ENCODE data around the gene CSMD2.

CSMD2 gene

DNA sequence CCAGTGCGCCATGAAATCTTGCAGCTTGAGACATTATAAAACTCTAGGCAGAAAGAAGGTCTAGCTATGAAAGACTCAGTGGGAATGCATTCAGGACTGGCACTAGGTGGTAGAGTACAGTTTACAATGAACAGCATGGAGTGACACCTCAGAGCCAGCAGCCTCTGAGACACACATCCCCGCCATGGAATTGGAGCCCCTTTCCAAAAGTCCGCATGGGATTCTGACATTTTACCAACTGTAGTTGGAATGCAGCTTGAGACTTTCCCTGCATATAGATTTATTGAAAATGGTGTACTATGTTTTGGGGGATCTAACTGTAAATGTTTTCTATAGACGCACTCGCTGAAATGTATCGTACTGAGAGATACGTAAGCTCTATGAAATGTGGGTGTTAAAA, 576.3 kb downstream of the CSMD2 start:
- TF ChIP-seq, protein P1, sequence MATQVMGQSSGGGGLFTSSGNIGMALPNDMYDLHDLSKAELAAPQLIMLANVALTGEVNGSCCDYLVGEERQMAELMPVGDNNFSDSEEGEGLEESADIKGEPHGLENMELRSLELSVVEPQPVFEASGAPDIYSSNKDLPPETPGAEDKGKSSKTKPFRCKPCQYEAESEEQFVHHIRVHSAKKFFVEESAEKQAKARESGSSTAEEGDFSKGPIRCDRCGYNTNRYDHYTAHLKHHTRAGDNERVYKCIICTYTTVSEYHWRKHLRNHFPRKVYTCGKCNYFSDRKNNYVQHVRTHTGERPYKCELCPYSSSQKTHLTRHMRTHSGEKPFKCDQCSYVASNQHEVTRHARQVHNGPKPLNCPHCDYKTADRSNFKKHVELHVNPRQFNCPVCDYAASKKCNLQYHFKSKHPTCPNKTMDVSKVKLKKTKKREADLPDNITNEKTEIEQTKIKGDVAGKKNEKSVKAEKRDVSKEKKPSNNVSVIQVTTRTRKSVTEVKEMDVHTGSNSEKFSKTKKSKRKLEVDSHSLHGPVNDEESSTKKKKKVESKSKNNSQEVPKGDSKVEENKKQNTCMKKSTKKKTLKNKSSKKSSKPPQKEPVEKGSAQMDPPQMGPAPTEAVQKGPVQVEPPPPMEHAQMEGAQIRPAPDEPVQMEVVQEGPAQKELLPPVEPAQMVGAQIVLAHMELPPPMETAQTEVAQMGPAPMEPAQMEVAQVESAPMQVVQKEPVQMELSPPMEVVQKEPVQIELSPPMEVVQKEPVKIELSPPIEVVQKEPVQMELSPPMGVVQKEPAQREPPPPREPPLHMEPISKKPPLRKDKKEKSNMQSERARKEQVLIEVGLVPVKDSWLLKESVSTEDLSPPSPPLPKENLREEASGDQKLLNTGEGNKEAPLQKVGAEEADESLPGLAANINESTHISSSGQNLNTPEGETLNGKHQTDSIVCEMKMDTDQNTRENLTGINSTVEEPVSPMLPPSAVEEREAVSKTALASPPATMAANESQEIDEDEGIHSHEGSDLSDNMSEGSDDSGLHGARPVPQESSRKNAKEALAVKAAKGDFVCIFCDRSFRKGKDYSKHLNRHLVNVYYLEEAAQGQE (IDR thresholded peaks at IDR 0.05; ENCODE audit: insufficient read depth in 1 of 2, low read depth in 2 of 2, low read length in 2 of 2): no peak
- TF ChIP-seq TAF1 (IDR thresholded peaks at IDR 0.05; ENCODE audit: borderline replicate concordance, insufficient read depth, low read length) (no peak), FOXP2 (optimal IDR thresholded peaks at IDR 0.05; ENCODE audit: borderline replicate concordance, extremely low read depth, extremely low read length, insufficient read depth) (no peak), SIN3A (IDR thresholded peaks at IDR 0.05; ENCODE audit: borderline replicate concordance, insufficient read depth, low read length) (no peak), POLR2AphosphoS5 (IDR thresholded peaks at IDR 0.05; ENCODE audit: low read depth, low read length) (no peak)

DNA sequence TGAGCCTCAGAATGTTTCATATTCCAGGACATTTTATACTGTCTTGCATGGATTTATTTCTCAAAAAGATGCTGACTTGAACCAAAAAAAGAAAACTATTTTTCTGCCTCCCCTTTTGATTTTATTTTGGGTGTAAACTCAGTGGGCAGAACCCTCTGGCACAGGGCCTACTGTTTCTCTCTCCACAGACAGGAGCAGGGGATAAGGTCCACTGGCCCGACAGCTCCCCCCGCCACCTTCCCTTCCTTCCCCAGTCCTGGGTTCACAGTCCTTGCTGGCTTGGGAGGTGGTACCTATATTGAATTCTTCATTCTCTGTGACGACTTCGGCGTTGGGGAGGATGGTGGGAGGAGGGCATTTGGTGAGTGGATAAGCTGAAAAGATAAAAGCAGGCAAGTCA, 578.2 kb downstream of the CSMD2 start:
- TF ChIP-seq TAF1 (IDR thresholded peaks at IDR 0.05; ENCODE audit: borderline replicate concordance, insufficient read depth, low read length) (no peak), FOXP2 (optimal IDR thresholded peaks at IDR 0.05; ENCODE audit: borderline replicate concordance, extremely low read depth, extremely low read length, insufficient read depth) (no peak), SIN3A (IDR thresholded peaks at IDR 0.05; ENCODE audit: borderline replicate concordance, insufficient read depth, low read length) (no peak)

DNA sequence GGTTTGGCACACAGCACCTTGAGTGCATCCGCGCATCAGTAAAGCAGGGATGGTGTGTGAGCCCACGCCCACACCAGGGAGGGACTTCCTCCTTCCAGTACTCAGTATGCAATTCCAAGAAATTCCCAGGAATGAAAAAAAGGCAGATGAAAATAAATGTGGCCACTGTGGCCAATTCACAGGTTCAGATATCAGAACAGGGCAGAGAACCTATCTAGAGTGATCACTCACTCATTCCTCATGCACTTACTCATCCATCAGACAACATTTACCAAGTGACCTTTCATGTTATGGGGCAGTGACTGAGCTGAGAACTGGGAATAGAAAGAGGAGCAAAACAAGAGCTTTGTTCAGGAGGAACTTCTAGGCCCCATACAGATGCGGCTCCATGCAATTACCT, 578.9 kb downstream of the CSMD2 start:
- TF ChIP-seq SIN3A (IDR thresholded peaks at IDR 0.05; ENCODE audit: borderline replicate concordance, insufficient read depth, low read length): no peak

DNA sequence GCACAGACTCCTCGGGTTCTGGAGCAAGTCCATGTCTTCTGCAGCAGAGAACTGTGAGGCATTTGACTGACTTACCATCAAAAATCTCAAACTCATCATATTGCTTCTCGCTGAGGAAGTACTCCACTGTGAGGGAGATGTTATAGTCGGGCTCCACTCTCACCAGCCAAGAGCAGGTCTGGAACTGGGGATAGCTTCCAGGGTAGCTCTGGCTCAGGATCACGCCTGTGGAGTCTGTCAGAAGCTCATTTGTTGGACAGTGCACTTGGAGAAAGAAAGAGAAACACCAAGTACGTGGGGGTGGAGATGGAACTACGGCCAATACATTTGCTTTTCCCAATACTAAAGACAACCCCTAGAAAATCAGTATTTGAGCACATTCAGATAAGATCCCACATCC, 581.5 kb downstream of the CSMD2 start:
- no peak for TF ChIP-seq SIN3A (IDR thresholded peaks at IDR 0.05; ENCODE audit: borderline replicate concordance, insufficient read depth, low read length)

DNA sequence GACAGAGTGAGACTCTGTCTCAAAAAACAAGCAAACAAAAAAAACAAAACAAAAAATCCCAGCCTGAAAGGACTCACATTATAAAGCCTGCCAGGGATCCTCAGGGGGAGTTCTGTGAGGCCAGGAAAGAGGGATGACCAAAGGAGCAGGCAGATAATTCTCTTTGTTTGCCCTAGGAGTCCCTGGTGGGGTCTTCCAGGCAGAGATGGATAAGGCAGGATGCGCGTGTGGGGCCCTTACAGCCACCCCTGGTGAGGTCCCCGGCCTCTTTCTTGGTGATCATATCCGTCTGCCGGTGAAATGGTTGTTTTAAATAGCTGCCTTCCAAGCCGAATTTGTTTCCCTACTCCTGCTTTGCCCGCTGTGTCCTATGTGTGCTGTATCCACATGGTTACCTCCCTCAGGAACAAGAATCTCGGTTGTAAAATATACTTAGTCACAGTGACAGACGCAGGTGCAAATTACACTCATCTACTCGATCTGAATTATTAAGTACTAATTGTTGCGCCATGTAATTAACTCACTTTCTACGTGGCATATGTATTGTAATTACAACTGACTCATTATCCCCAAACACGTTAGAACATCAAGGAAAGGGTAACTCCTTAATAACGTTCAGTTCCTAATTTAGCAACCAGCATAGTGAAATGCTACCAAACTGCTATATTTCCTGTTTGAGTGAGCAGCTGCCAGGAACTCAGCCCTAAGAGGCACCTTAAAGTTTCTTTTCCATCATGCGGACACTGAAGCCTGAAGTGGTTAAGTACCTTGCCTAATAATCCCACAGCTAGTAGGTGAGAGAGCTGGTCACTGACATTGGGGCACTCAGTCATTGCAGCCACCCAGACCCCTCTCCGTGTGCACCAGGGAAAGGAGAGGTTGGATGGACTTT, 586.2 kb downstream of the CSMD2 start:
- TF ChIP-seq, protein P1 (IDR thresholded peaks at IDR 0.05; ENCODE audit: insufficient read depth in 1 of 2, low read depth in 2 of 2, low read length in 2 of 2): no peak
- TF ChIP-seq SIN3A (IDR thresholded peaks at IDR 0.05; ENCODE audit: borderline replicate concordance, insufficient read depth, low read length): no peak
- no peak for TF ChIP-seq POLR2AphosphoS5 (IDR thresholded peaks at IDR 0.05; ENCODE audit: low read depth, low read length)
- TF ChIP-seq FOXP2 (optimal IDR thresholded peaks at IDR 0.05; ENCODE audit: borderline replicate concordance, extremely low read depth, extremely low read length, insufficient read depth): no peak
- TF ChIP-seq TAF1 (IDR thresholded peaks at IDR 0.05; ENCODE audit: borderline replicate concordance, insufficient read depth, low read length): no peak

DNA sequence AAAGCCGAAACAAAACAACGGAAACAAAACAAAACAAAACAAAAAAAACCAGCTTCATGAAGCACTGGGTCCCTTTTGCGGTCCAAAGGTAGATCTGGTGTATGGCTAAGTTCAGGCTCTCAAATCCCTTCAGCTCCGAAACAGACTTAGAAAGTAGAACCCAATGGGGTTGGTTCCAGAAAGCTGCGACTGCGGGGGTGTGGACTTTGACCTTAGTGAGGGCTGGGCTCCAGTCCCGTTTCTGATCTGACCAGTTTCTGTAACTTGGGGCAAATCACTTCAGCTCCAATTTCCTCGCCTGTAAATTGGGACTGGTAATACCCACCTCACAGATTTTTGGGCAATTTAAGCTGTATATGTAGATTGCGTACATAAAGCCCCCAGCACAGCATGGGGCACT, 587.4 kb downstream of the CSMD2 start:
- TF ChIP-seq, protein P1 (IDR thresholded peaks at IDR 0.05; ENCODE audit: insufficient read depth in 1 of 2, low read depth in 2 of 2, low read length in 2 of 2): no peak
- TF ChIP-seq POLR2AphosphoS5 (IDR thresholded peaks at IDR 0.05; ENCODE audit: low read depth, low read length) (no peak), FOXP2 (optimal IDR thresholded peaks at IDR 0.05; ENCODE audit: borderline replicate concordance, extremely low read depth, extremely low read length, insufficient read depth) (no peak), TAF1 (IDR thresholded peaks at IDR 0.05; ENCODE audit: borderline replicate concordance, insufficient read depth, low read length) (no peak)

Measured in PFSK-1 (cell line).